ENCODE measurements around the gene ITGAL. TPM values are rescaled to one million over a fixed set of nuclear protein-coding genes. Genes with fewer than 3 reads are reported as not detected.

Gene ITGAL
- total RNA-seq, result 10 to 100 TPM in 1 of 2 donors, 1 to 10 TPM in 1; 7.9 to 13.8 TPM
- polyA plus RNA-seq, result 10 to 100 TPM in 1 of 2 donors, under 1 TPM in 1; 0.77 to 14.3 TPM
- long read RNA-seq, donor 1, partial matches to known transcripts, result 4 of 5 reads
- long read RNA-seq, donor 1, other reads (novel, unspliced or antisense), result 0 of 5 reads
- long read RNA-seq, donor 2, partial matches to known transcripts, result 2 of 5 reads
- long read RNA-seq, donor 2, other reads (novel, unspliced or antisense), result 2 of 5 reads

DNA sequence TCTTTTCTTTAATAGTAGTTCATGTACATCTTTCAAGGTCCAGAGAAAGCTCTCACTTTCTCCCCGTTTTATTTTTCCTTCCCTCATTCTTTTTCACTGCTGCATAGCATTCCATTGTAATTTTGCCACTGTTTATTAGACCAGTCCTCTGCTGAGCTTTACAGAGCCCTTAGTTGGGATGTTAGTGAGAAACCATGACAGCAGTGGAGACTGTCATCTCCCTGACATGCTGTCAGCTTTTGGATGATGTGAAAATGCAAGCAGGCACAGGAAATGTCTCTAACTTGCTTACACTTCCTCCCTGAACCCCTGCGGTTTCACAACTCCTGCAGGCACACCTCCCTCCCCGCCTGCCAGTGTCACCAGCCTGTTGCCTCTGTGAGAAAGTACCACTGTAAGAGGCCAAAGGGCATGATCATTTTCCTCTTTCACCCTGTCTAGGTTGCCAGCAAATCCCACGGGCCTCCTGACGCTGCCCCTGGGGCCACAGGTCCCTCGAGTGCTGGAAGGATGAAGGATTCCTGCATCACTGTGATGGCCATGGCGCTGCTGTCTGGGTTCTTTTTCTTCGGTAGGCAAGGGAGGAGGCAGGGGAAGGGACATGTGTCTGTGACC lies at the start of gene ITGAL:
ITGAL (plus strand) TSS at position 415 of the 615 bp plus-strand sequence; CDS start at position 511, 96 bp downstream.
- Histone ChIP-seq H3K27ac (ENCODE audit: low read depth in 1 of 2, low read length in 2 of 2) (no peak within 1 kb of the TSS), H3K4me1 (ENCODE audit: control insufficient read depth in 1 of 2, insufficient read depth in 2 of 2, low read length in 2 of 2) (no peaks in the 10 kb centered on the region), H3K36me3 (ENCODE audit: control insufficient read depth in 1 of 2, insufficient read depth in 2 of 2, low read length in 1 of 2) (no peaks in the 10 kb centered on the region), H3K9me3 (ENCODE audit: control insufficient read depth, low read length) (no peaks in the 10 kb centered on the region), H3K27me3 (ENCODE audit: control insufficient read depth in 1 of 2, insufficient read depth in 2 of 2, low read length in 1 of 2) (no peaks in the 10 kb centered on the region), H3K4me3 (ENCODE audit: low read length in 2 of 2) (no peak within 1 kb of the TSS)
- DNase-seq, result peak; percentile 74 to 81
- intact Hi-C loops (cut with DNase I), result no loop called here
- 63 to 67% methylated on average over 8 of the region's 8 CpGs for WGBS, 2 donors
- ATAC-seq (ENCODE audit: low FRiP score), result peak; percentile 62

DNA sequence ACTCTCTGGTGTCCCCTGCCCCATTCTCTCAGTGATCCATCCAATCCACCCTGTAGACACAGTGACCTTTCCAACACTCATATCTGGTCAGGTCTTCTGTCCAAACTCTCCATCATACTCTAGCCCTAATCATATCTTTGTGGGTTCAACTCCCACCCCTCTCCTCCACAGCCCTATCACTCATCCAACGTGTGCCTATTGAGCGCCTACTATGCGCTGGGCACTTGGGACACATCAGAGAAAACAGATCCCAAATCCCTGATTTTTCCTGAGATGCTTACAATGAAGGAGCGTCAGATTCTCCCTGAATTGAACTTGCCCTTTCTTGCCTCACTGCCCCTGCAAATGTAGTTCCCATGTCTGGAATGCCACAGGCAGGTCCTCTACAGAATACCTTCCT lies 44.5 kb upstream of the ITGAL start:
- Histone ChIP-seq H3K9me3 (ENCODE audit: control insufficient read depth, low read length) (no peaks in the 10 kb centered on the region), H3K27ac (ENCODE audit: low read depth in 1 of 2, low read length in 2 of 2) (no peak overlapping the region), H3K4me3 (ENCODE audit: low read length in 2 of 2) (no peak overlapping the region), H3K36me3 (ENCODE audit: control insufficient read depth in 1 of 2, insufficient read depth in 2 of 2, low read length in 1 of 2) (no peaks in the 10 kb centered on the region), H3K4me1 (ENCODE audit: control insufficient read depth in 1 of 2, insufficient read depth in 2 of 2, low read length in 2 of 2) (no peaks in the 10 kb centered on the region), H3K27me3 (ENCODE audit: control insufficient read depth in 1 of 2, insufficient read depth in 2 of 2, low read length in 1 of 2) (no peaks in the 10 kb centered on the region)
- DNase-seq, result no peak
- 94 to 96% methylated on average over 4 of the region's 4 CpGs for WGBS, 2 donors
- intact Hi-C loops (cut with DNase I), result no loop called here
- ATAC-seq (ENCODE audit: low FRiP score), result no peak

DNA sequence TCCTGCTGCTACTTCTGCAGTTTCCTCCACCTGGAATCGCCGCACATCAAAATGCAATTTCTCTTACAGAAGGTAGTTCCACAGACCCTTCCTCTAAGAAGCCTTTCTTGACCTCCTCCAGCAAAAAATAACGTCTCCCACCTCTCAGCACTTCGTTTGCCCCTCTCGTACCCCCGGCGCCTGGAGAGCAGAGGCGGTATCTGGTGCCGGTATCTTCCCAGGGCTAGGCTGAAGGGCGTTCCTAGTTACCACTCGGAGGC lies 43.2 kb upstream of the ITGAL start:
- DNase-seq (no peak), ATAC-seq (ENCODE audit: low FRiP score) (no peak)
- no peaks in the 10 kb centered on the region for H3K36me3 ChIP-seq (ENCODE audit: control insufficient read depth in 1 of 2, insufficient read depth in 2 of 2, low read length in 1 of 2)
- no peaks in the 10 kb centered on the region for H3K9me3 ChIP-seq (ENCODE audit: control insufficient read depth, low read length)
- intact Hi-C loops (cut with DNase I), result no loop called here
- WGBS, 2 donors, result 2 to 3% methylated on average over 11 of the region's 11 CpGs
- no peaks in the 10 kb centered on the region for H3K27me3 ChIP-seq (ENCODE audit: control insufficient read depth in 1 of 2, insufficient read depth in 2 of 2, low read length in 1 of 2)
- H3K4me3 ChIP-seq (ENCODE audit: low read length in 2 of 2), result peak overlapping the region; percentile 37 to 59
- no peaks in the 10 kb centered on the region for H3K4me1 ChIP-seq (ENCODE audit: control insufficient read depth in 1 of 2, insufficient read depth in 2 of 2, low read length in 2 of 2)
- H3K27ac ChIP-seq (ENCODE audit: low read depth in 1 of 2, low read length in 2 of 2), result peak overlapping the region in 1 of 2 donors; percentile 16

DNA sequence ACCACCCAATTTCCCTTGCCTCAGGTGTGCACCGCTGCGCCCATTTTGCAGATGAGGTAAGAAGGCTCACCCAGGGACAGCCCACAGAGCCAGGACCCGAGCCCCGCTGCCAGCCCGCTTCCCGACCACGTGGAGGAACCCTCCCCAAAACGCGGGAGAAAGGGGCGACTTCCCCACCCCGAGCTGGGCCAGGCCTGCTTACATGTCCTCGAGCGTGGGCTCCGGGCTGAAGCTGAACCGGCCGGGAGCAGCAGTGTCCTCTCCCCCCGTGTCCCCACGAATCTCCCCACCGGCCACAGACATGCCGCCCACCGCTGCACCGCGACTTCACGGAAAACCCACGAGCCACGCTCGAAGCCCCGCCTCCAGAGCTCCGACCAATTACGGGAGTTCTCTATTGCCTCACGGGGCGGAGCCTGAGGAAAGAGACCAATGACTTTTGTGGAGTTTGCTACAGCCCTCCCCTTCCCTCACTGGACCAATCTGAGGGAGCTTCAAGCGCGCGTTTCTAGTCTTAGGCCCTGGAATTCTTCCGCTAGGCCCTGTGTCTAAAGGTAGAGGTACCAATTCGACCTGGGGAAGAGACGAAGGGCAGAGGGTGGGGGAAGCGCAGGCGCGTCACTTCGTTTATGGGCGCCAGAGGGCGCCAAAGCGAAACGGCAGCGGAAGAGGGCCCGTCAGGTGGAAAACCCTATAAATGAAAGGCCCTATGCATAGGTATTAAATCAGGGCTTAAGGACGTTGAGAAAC lies 42.7 kb upstream of the ITGAL start, which contains the start of gene DCTPP1:
DCTPP1 (minus strand) TSS at position 353 of the 750 bp plus-strand sequence; CDS start at position 303, 50 bp downstream.
- Histone ChIP-seq H3K27me3 (ENCODE audit: control insufficient read depth in 1 of 2, insufficient read depth in 2 of 2, low read length in 1 of 2) (no peaks in the 10 kb centered on the region), H3K27ac (ENCODE audit: low read depth in 1 of 2, low read length in 2 of 2) (peak within 1 kb of the TSS in 1 of 2 donors; percentile 30), H3K4me3 (ENCODE audit: low read length in 2 of 2) (peak within 1 kb of the TSS; percentile 37 to 59), H3K4me1 (ENCODE audit: control insufficient read depth in 1 of 2, insufficient read depth in 2 of 2, low read length in 2 of 2) (no peaks in the 10 kb centered on the region), H3K36me3 (ENCODE audit: control insufficient read depth in 1 of 2, insufficient read depth in 2 of 2, low read length in 1 of 2) (no peaks in the 10 kb centered on the region), H3K9me3 (ENCODE audit: control insufficient read depth, low read length) (no peaks in the 10 kb centered on the region)
- ATAC-seq (ENCODE audit: low FRiP score) (peak; percentile 97), DNase-seq (peak; percentile 96 to 97)
- 0 to 2% methylated on average over 49 of the region's 49 CpGs for WGBS, 2 donors
- intact Hi-C loops (cut with DNase I), result loop anchor here in 1 of 2 donors (2.0 kb wide), 1 partner anchor 97 kb away; the partner anchor contains the start of gene ZNF768

- peak overlapping the region in 1 of 2 donors; percentile 30 for H3K27ac ChIP-seq (ENCODE audit: low read depth in 1 of 2, low read length in 2 of 2)
- no peaks in the 10 kb centered on the region for H3K9me3 ChIP-seq (ENCODE audit: control insufficient read depth, low read length)
- WGBS, 2 donors, result 48 to 51% methylated on average over 19 of the region's 19 CpGs
- H3K36me3 ChIP-seq (ENCODE audit: control insufficient read depth in 1 of 2, insufficient read depth in 2 of 2, low read length in 1 of 2), result no peaks in the 10 kb centered on the region
- H3K4me1 ChIP-seq (ENCODE audit: control insufficient read depth in 1 of 2, insufficient read depth in 2 of 2, low read length in 2 of 2), result no peaks in the 10 kb centered on the region
- intact Hi-C loops (cut with DNase I), result loop anchor here in 1 of 2 donors (2.0 kb wide), 1 partner anchor 96 kb away; the partner anchor contains the start of gene ZNF768
- H3K4me3 ChIP-seq (ENCODE audit: low read length in 2 of 2), result no peak overlapping the region
- DNase-seq, result peak; percentile 57 to 79
- no peaks in the 10 kb centered on the region for H3K27me3 ChIP-seq (ENCODE audit: control insufficient read depth in 1 of 2, insufficient read depth in 2 of 2, low read length in 1 of 2)
- peak; percentile 44 for ATAC-seq (ENCODE audit: low FRiP score)
These were observed 42.0 kb upstream of the ITGAL start for GRCh38 chr16:30430428-30430970.

- ATAC-seq (ENCODE audit: low FRiP score) (no peak), DNase-seq (no peak)
- H3K36me3 ChIP-seq (ENCODE audit: control insufficient read depth in 1 of 2, insufficient read depth in 2 of 2, low read length in 1 of 2), result no peaks in the 10 kb centered on the region
- no peak overlapping the region for H3K4me3 ChIP-seq (ENCODE audit: low read length in 2 of 2)
- intact Hi-C loops (cut with DNase I), result no loop called here
- H3K27ac ChIP-seq (ENCODE audit: low read depth in 1 of 2, low read length in 2 of 2), result no peak overlapping the region
- no peaks in the 10 kb centered on the region for H3K4me1 ChIP-seq (ENCODE audit: control insufficient read depth in 1 of 2, insufficient read depth in 2 of 2, low read length in 2 of 2)
- 63 to 66% methylated on average over 4 of the region's 4 CpGs for WGBS, 2 donors
- H3K9me3 ChIP-seq (ENCODE audit: control insufficient read depth, low read length), result no peaks in the 10 kb centered on the region
- peaks cover 0 to 1% of the 10 kb centered on the region in 2 donors for H3K27me3 ChIP-seq (ENCODE audit: control insufficient read depth in 1 of 2, insufficient read depth in 2 of 2, low read length in 1 of 2)
These were observed 37.7 kb upstream of the ITGAL start for GRCh38 chr16:30434852-30435251.

- intact Hi-C loops (cut with DNase I), result no loop called here
- WGBS, 2 donors, result 73 to 74% methylated on average over 3 of the region's 3 CpGs
- no peaks in the 10 kb centered on the region for H3K9me3 ChIP-seq (ENCODE audit: control insufficient read depth, low read length)
- H3K36me3 ChIP-seq (ENCODE audit: control insufficient read depth in 1 of 2, insufficient read depth in 2 of 2, low read length in 1 of 2), result no peaks in the 10 kb centered on the region
- peaks cover 0 to 1% of the 10 kb centered on the region in 2 donors for H3K27me3 ChIP-seq (ENCODE audit: control insufficient read depth in 1 of 2, insufficient read depth in 2 of 2, low read length in 1 of 2)
- no peak overlapping the region for H3K4me3 ChIP-seq (ENCODE audit: low read length in 2 of 2)
- no peak for ATAC-seq (ENCODE audit: low FRiP score)
- DNase-seq, result no peak
- H3K4me1 ChIP-seq (ENCODE audit: control insufficient read depth in 1 of 2, insufficient read depth in 2 of 2, low read length in 2 of 2), result no peaks in the 10 kb centered on the region
- no peak overlapping the region for H3K27ac ChIP-seq (ENCODE audit: low read depth in 1 of 2, low read length in 2 of 2)
These were observed 35.0 kb upstream of the ITGAL start for GRCh38 chr16:30437511-30438046.

DNA sequence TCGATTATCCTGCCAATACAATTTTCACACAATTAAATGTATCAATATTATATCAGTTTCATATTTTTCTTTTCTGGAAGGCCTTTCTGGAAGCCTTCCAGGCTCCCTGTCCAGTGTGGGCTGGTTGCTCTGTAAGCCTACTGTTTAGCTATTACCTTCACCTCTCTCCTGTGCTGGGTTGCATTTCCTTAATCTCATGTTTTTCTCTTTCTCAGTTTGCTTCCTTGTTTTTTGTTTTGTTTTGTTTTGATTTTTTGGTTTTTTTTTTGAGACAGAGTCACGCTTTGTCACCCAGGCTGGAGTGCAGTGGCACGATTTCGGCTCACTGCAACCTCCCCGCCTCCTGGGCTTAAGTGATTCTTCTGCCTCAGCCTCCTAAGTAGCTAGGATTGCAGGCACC lies 33.7 kb upstream of the ITGAL start:
- no peak for DNase-seq
- Histone ChIP-seq H3K27me3 (ENCODE audit: control insufficient read depth in 1 of 2, insufficient read depth in 2 of 2, low read length in 1 of 2) (peaks cover 0 to 1% of the 10 kb centered on the region in 2 donors), H3K9me3 (ENCODE audit: control insufficient read depth, low read length) (no peaks in the 10 kb centered on the region), H3K4me3 (ENCODE audit: low read length in 2 of 2) (no peak overlapping the region), H3K4me1 (ENCODE audit: control insufficient read depth in 1 of 2, insufficient read depth in 2 of 2, low read length in 2 of 2) (no peaks in the 10 kb centered on the region), H3K27ac (ENCODE audit: low read depth in 1 of 2, low read length in 2 of 2) (no peak overlapping the region), H3K36me3 (ENCODE audit: control insufficient read depth in 1 of 2, insufficient read depth in 2 of 2, low read length in 1 of 2) (no peaks in the 10 kb centered on the region)
- ATAC-seq (ENCODE audit: low FRiP score), result no peak
- intact Hi-C loops (cut with DNase I), result no loop called here
- 88 to 90% methylated on average over 5 of the region's 5 CpGs for WGBS, 2 donors

All from aorta (tissue), 5 donors.